D721Med (cell line): ENCODE results near the gene CDC42EP3.

Experiments used
- DNase-seq: peaks from one replicate; pipeline ENCODE4 v3.0.0; 2011; ENCODE audit warnings: low spot score; ENCODE audit not compliant: insufficient read length
- FAIRE-seq: peaks from 2 replicates; lab custom pipeline; 2011; peaks lifted over from hg19 to GRCh38; lab: Jason Lieb, UNC
- CTCF ChIP-seq: IDR thresholded peaks from 2 replicates; pipeline ENCODE4 v1.5.1; 2012; ENCODE audit warnings: mild to moderate bottlenecking, control low read depth; ENCODE audit not compliant: insufficient read depth; ENCODE audit errors: missing control alignments

CDC42EP3 gene

GRCh38 chr2:37612382-37612781, 59.1 kb downstream of the CDC42EP3 start:
- no peak for TF ChIP-seq CTCF
- FAIRE-seq, result no peak
- no peak for DNase-seq

GRCh38 chr2:37610638-37611289, 60.7 kb downstream of the CDC42EP3 start:
- TF ChIP-seq CTCF, result no peak
- no peak for DNase-seq
- FAIRE-seq, result no peak

GRCh38 chr2:37609782-37610181, 61.7 kb downstream of the CDC42EP3 start:
- DNase-seq (no peak), FAIRE-seq (no peak)
- TF ChIP-seq CTCF, result no peak

- no peak for DNase-seq
- no peak for FAIRE-seq
- no peak for TF ChIP-seq CTCF
Observed at GRCh38 chr2:37604716-37605115, 66.7 kb downstream of the CDC42EP3 start.

GRCh38 chr2:37602702-37603101, 68.7 kb downstream of the CDC42EP3 start:
- no peak for DNase-seq
- no peak for FAIRE-seq
- TF ChIP-seq CTCF, result no peak

- no peak for TF ChIP-seq CTCF
Observed at GRCh38 chr2:37602040-37602439, 69.4 kb downstream of the CDC42EP3 start.

GRCh38 chr2:37601569-37601968, 69.9 kb downstream of the CDC42EP3 start:
- FAIRE-seq (no peak), DNase-seq (no peak)
- no peak for TF ChIP-seq CTCF

More at GRCh38 chr2:37602040-37602439, 69.4 kb downstream of the CDC42EP3 start:
- DNase-seq, result no peak
- no peak for FAIRE-seq
